ENCODE data around the gene GRIN2A. TPM values are rescaled to one million over a fixed set of nuclear protein-coding genes. Genes with fewer than 3 reads are reported as not detected.

GRIN2A gene
- total and polyA plus RNA-seq, 2 donors: 0.25 to 1.1 TPM

- H3K27ac ChIP-seq (ENCODE audit: low read depth in 1 of 2, low read length in 1 of 2): no peak overlapping the region
- DNase-seq (ENCODE audit: low read depth in 6 of 9, low spot score in 9 of 9): no peak
- H3K27me3 ChIP-seq (ENCODE audit: control insufficient read depth in 2 of 2, insufficient read depth in 1 of 2, low read length in 1 of 2): no peaks in the 10 kb centered on the region
- no peak overlapping the region for H3K4me3 ChIP-seq (ENCODE audit: low read length in 2 of 2)
- no peaks in the 10 kb centered on the region for H3K9me3 ChIP-seq (ENCODE audit: control insufficient read depth in 2 of 2, insufficient read depth in 1 of 2, low read length in 1 of 2)
- H3K36me3 ChIP-seq (ENCODE audit: control insufficient read depth in 2 of 2, insufficient read depth in 2 of 2, low read length in 1 of 2): no peaks in the 10 kb centered on the region
- no peaks in the 10 kb centered on the region for H3K4me1 ChIP-seq (ENCODE audit: control insufficient read depth in 2 of 2, insufficient read depth in 2 of 2, low read length in 2 of 2)
These were observed 252.9 kb downstream of the GRIN2A start for GRCh38 chr16:9929313-9929712.

- Histone ChIP-seq H3K27me3 (ENCODE audit: control insufficient read depth in 2 of 2, insufficient read depth in 1 of 2, low read length in 1 of 2) (no peaks in the 10 kb centered on the region), H3K4me3 (ENCODE audit: low read length in 2 of 2) (no peak overlapping the region), H3K9me3 (ENCODE audit: control insufficient read depth in 2 of 2, insufficient read depth in 1 of 2, low read length in 1 of 2) (no peaks in the 10 kb centered on the region), H3K36me3 (ENCODE audit: control insufficient read depth in 2 of 2, insufficient read depth in 2 of 2, low read length in 1 of 2) (no peaks in the 10 kb centered on the region), H3K4me1 (ENCODE audit: control insufficient read depth in 2 of 2, insufficient read depth in 2 of 2, low read length in 2 of 2) (no peaks in the 10 kb centered on the region), H3K27ac (ENCODE audit: low read depth in 1 of 2, low read length in 1 of 2) (no peak overlapping the region)
- no peak for DNase-seq (ENCODE audit: low read depth in 6 of 9, low spot score in 9 of 9)
- 68% methylated on average over 4 of the region's 4 CpGs for WGBS
These were observed 259.8 kb downstream of the GRIN2A start for GRCh38 chr16:9922441-9922840.

DNA sequence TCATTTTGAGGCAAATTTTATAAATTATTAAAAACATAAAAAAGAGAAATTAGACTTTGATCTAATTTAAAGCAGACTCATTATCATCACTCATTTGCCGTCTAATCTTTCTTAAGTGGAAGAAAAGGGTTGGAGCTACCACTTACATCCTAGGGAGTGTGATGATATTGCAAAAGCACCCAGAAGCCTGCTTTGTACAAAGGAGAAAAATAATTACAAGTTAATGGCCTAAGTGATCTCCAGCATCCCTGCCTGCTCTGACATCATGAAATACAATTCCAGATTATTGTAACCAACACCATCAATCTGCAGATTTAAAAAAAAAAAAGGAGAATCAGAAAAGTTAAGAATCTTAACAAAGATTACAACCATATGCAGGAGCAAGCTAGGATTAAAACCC is 260.2 kb downstream of the GRIN2A start:
- Histone ChIP-seq H3K4me1 (ENCODE audit: control insufficient read depth in 2 of 2, insufficient read depth in 2 of 2, low read length in 2 of 2) (no peaks in the 10 kb centered on the region), H3K4me3 (ENCODE audit: low read length in 2 of 2) (no peak overlapping the region), H3K27ac (ENCODE audit: low read depth in 1 of 2, low read length in 1 of 2) (no peak overlapping the region), H3K27me3 (ENCODE audit: control insufficient read depth in 2 of 2, insufficient read depth in 1 of 2, low read length in 1 of 2) (no peaks in the 10 kb centered on the region), H3K9me3 (ENCODE audit: control insufficient read depth in 2 of 2, insufficient read depth in 1 of 2, low read length in 1 of 2) (no peaks in the 10 kb centered on the region), H3K36me3 (ENCODE audit: control insufficient read depth in 2 of 2, insufficient read depth in 2 of 2, low read length in 1 of 2) (no peaks in the 10 kb centered on the region)
- no peak for DNase-seq (ENCODE audit: low read depth in 6 of 9, low spot score in 9 of 9)
- WGBS: 96% methylated on average over 1 of the region's 1 CpG

- whole genome bisulfite sequencing: 82% methylated on average over 3 of the region's 3 CpGs
- Histone ChIP-seq H3K27ac (ENCODE audit: low read depth in 1 of 2, low read length in 1 of 2) (no peak overlapping the region), H3K27me3 (ENCODE audit: control insufficient read depth in 2 of 2, insufficient read depth in 1 of 2, low read length in 1 of 2) (no peaks in the 10 kb centered on the region), H3K4me3 (ENCODE audit: low read length in 2 of 2) (no peak overlapping the region), H3K36me3 (ENCODE audit: control insufficient read depth in 2 of 2, insufficient read depth in 2 of 2, low read length in 1 of 2) (no peaks in the 10 kb centered on the region), H3K4me1 (ENCODE audit: control insufficient read depth in 2 of 2, insufficient read depth in 2 of 2, low read length in 2 of 2) (no peaks in the 10 kb centered on the region), H3K9me3 (ENCODE audit: control insufficient read depth in 2 of 2, insufficient read depth in 1 of 2, low read length in 1 of 2) (no peaks in the 10 kb centered on the region)
- no peak for DNase-seq (ENCODE audit: low read depth in 6 of 9, low spot score in 9 of 9)
These were observed 262.8 kb downstream of the GRIN2A start for GRCh38 chr16:9919460-9919859.

DNA sequence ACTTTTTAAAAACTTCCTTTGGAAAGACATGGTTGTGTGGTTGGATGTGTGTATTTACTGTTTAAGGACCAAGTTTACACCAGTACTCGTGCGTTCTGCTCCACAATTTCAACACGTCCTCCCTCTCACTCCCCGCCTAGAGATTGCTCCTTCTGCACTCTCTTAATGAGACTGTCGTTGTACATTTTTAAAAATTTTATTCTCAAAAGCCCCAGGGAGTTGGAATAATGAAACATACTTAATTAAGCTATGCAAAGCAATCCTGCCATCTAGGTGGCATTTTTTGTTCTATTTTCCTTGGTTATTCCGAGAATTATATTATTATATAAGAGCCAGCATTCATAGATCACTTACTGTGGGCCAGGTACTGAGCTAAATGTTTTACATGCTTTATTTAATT is 264.5 kb downstream of the GRIN2A start:
- WGBS: 92% methylated on average over 6 of the region's 6 CpGs
- H3K27me3 ChIP-seq (ENCODE audit: control insufficient read depth in 2 of 2, insufficient read depth in 1 of 2, low read length in 1 of 2): no peaks in the 10 kb centered on the region

DNA sequence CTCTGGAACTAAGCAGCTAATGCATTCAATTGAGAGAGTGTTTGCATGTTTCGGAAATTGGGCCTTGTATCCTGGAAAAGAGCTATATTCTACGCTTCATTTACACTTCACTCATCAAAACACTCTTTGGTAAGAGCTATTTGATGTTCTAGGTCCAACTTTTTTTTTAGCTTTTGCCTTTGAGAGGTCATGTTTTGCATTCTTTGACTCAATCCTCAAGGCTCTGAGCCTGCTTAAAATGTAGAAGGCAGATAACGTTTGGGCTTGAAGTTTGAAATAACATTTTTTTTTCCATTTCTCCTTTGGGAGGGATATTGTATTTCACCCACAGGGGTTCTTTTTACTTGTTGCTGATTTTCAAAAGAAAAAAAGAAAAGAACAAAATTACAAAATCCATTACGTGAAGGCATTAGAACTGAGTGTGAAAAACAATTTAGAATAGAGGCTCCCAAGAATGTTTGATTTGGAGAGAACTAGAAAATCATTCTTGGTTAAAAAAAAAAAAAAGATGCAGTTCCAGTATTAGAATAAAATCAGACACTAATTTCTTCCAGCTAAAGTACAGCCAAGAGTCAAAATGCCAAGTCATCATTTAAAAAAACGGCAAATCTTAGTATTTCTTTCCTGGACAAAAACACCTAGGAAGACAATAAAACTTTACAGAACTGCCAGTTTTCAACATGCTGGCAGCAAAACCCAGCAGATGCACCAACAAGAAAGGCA is 268.5 kb downstream of the GRIN2A start:
- Histone ChIP-seq H3K4me3 (ENCODE audit: low read length in 2 of 2) (no peak overlapping the region), H3K36me3 (ENCODE audit: control insufficient read depth in 2 of 2, insufficient read depth in 2 of 2, low read length in 1 of 2) (no peaks in the 10 kb centered on the region), H3K9me3 (ENCODE audit: control insufficient read depth in 2 of 2, insufficient read depth in 1 of 2, low read length in 1 of 2) (no peaks in the 10 kb centered on the region), H3K27ac (ENCODE audit: low read depth in 1 of 2, low read length in 1 of 2) (peak overlapping the region; percentile 55 to 67), H3K27me3 (ENCODE audit: control insufficient read depth in 2 of 2, insufficient read depth in 1 of 2, low read length in 1 of 2) (no peaks in the 10 kb centered on the region), H3K4me1 (ENCODE audit: control insufficient read depth in 2 of 2, insufficient read depth in 2 of 2, low read length in 2 of 2) (no peaks in the 10 kb centered on the region)
- DNase-seq (ENCODE audit: low read depth in 6 of 9, low spot score in 9 of 9): no peak
- WGBS: 85% methylated on average over 5 of the region's 5 CpGs

More for the DNA sequence above, 264.5 kb downstream of the GRIN2A start:
- no peak overlapping the region for H3K4me3 ChIP-seq (ENCODE audit: low read length in 2 of 2)
- no peak overlapping the region for H3K27ac ChIP-seq (ENCODE audit: low read depth in 1 of 2, low read length in 1 of 2)
- no peaks in the 10 kb centered on the region for H3K4me1 ChIP-seq (ENCODE audit: control insufficient read depth in 2 of 2, insufficient read depth in 2 of 2, low read length in 2 of 2)
- H3K9me3 ChIP-seq (ENCODE audit: control insufficient read depth in 2 of 2, insufficient read depth in 1 of 2, low read length in 1 of 2): no peaks in the 10 kb centered on the region
- H3K36me3 ChIP-seq (ENCODE audit: control insufficient read depth in 2 of 2, insufficient read depth in 2 of 2, low read length in 1 of 2): no peaks in the 10 kb centered on the region
- DNase-seq (ENCODE audit: low read depth in 6 of 9, low spot score in 9 of 9): no peak

GRCh38 chr16:9911989-9912388 is 270.2 kb downstream of the GRIN2A start:
- H3K4me1 ChIP-seq (ENCODE audit: control insufficient read depth in 2 of 2, insufficient read depth in 2 of 2, low read length in 2 of 2): no peaks in the 10 kb centered on the region
- no peaks in the 10 kb centered on the region for H3K27me3 ChIP-seq (ENCODE audit: control insufficient read depth in 2 of 2, insufficient read depth in 1 of 2, low read length in 1 of 2)
- no peaks in the 10 kb centered on the region for H3K36me3 ChIP-seq (ENCODE audit: control insufficient read depth in 2 of 2, insufficient read depth in 2 of 2, low read length in 1 of 2)
- DNase-seq (ENCODE audit: low read depth in 6 of 9, low spot score in 9 of 9): no peak
- WGBS: 98% methylated on average over 4 of the region's 4 CpGs
- H3K4me3 ChIP-seq (ENCODE audit: low read length in 2 of 2): no peak overlapping the region
- H3K9me3 ChIP-seq (ENCODE audit: control insufficient read depth in 2 of 2, insufficient read depth in 1 of 2, low read length in 1 of 2): no peaks in the 10 kb centered on the region
- H3K27ac ChIP-seq (ENCODE audit: low read depth in 1 of 2, low read length in 1 of 2): no peak overlapping the region

GRCh38 chr16:9911231-9911630 is 271.0 kb downstream of the GRIN2A start:
- WGBS: 88% methylated on average over 4 of the region's 4 CpGs
- no peak for DNase-seq (ENCODE audit: low read depth in 6 of 9, low spot score in 9 of 9)
- no peaks in the 10 kb centered on the region for H3K9me3 ChIP-seq (ENCODE audit: control insufficient read depth in 2 of 2, insufficient read depth in 1 of 2, low read length in 1 of 2)

DNA sequence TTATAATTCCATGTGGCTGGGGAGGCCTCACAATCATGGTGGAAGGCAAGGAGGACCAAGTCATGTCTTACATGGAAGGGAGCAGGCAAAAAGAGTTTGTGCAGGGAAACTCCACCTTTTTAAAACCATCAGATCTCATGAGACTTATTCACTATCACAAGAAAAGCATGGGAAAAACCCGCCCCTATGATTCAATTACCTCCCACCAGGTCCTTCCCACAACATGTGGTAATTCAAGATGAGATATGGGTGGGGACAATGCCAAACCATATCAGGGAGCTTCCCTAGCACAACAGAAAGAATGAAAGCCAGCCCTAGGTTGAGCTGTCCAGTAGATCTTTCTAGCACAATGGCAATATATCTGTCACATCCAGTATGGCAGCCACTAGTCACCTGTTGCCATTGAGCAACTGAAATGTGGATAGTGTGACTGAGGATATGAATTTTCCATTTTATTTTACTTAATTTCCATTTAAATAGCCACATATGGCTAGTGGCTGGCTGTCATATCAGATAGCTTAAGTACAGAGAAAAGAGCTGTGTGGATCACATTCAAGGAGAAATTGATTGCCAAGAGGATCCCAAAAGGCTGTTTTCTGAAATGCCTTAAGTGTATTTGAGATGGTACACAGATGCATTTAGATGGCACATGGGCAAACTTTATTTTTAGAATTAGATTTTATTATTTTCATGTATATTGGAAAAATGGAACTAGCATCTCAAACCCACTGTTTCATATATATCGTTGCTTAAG is 273.0 kb downstream of the GRIN2A start:
- Histone ChIP-seq H3K4me3 (ENCODE audit: low read length in 2 of 2) (no peak overlapping the region), H3K36me3 (ENCODE audit: control insufficient read depth in 2 of 2, insufficient read depth in 2 of 2, low read length in 1 of 2) (no peaks in the 10 kb centered on the region), H3K9me3 (ENCODE audit: control insufficient read depth in 2 of 2, insufficient read depth in 1 of 2, low read length in 1 of 2) (no peaks in the 10 kb centered on the region), H3K27ac (ENCODE audit: low read depth in 1 of 2, low read length in 1 of 2) (no peak overlapping the region), H3K27me3 (ENCODE audit: control insufficient read depth in 2 of 2, insufficient read depth in 1 of 2, low read length in 1 of 2) (no peaks in the 10 kb centered on the region), H3K4me1 (ENCODE audit: control insufficient read depth in 2 of 2, insufficient read depth in 2 of 2, low read length in 2 of 2) (no peaks in the 10 kb centered on the region)
- 98% methylated on average over 2 of the region's 2 CpGs for WGBS
- DNase-seq (ENCODE audit: low read depth in 6 of 9, low spot score in 9 of 9): no peak

More at GRCh38 chr16:9911231-9911630, 271.0 kb downstream of the GRIN2A start:
- Histone ChIP-seq H3K36me3 (ENCODE audit: control insufficient read depth in 2 of 2, insufficient read depth in 2 of 2, low read length in 1 of 2) (no peaks in the 10 kb centered on the region), H3K4me1 (ENCODE audit: control insufficient read depth in 2 of 2, insufficient read depth in 2 of 2, low read length in 2 of 2) (no peaks in the 10 kb centered on the region), H3K27me3 (ENCODE audit: control insufficient read depth in 2 of 2, insufficient read depth in 1 of 2, low read length in 1 of 2) (no peaks in the 10 kb centered on the region), H3K4me3 (ENCODE audit: low read length in 2 of 2) (no peak overlapping the region), H3K27ac (ENCODE audit: low read depth in 1 of 2, low read length in 1 of 2) (no peak overlapping the region)

Data from thymus (tissue), 11 donors.